Epidermal melanocyte (primary cell): Measurements from ENCODE around the gene BPI.
"Not testable (repeated sequence)": the region's sequence is repeated elsewhere in the genome, so short reads cannot be mapped to it uniquely, and the experiment has no call there.

ENCODE experiments used
- DNase-seq: peaks from one replicate; pipeline ENCODE4 v3.0.0; 2011; ENCODE audit warnings: low spot score; ENCODE audit not compliant: insufficient read length

The BPI gene

GRCh38 chr20:38334016-38334415, 30.1 kb downstream of the BPI start:
- DNase-seq: no peak

- peak; percentile 44 for DNase-seq
Observed at GRCh38 chr20:38336726-38337125, 32.8 kb downstream of the BPI start.

- DNase-seq: no peak
Observed at GRCh38 chr20:38337561-38338140, 33.7 kb downstream of the BPI start.

DNA sequence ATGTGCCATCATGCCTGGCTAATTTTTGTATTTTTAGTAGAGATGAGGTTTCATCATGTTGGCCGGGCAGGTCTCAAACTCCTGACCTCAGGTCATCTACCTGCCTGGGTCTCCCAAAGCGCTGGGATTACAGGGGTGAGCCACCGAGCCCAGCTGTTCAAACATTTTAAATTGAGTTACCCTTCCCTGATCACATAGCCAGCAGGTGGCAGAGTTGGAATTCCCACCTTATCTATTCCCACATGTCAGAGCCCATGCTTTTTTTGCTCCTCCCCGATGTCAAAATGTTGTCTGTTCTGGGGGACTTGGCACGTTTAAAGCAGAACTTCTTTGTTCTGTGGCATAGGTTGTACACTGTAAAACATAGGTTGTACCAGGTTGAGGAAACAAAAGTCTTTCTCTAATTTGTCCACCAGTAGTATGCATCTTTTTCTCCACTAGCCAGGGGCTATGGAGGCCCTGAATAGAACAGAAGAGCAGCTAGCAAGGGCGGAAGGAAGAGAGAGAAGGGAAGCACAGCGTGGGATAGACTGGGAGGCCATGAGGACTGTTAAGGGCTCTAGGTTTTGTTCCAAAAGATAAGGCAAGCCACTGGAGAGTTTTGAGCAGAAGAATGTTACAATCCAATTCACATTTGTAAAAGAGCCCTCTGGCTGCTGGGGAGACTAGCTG, 35.0 kb downstream of the BPI start:
- no peak for DNase-seq

- not testable (repeated sequence) for DNase-seq
Observed at GRCh38 chr20:38339521-38339896, 35.6 kb downstream of the BPI start.

DNA sequence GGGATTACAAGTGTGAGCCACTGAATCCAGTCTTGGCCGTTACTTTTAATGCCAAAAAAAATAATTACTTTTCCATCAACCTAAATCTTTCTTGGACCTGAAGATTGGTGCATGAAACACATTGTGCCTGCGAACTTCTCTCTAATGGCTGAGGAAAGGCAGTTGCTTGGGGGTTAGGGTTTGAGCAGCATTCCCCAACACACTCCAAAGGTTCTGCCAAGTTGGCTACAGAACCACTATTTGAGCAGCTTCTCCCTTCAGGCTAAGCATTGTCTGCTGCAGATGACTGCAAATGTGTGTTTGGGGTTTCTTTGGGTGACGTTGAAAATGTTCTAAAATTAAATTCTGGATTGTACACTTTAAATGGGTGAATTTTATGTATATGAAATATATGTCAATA, 36.0 kb downstream of the BPI start:
- DNase-seq: no peak

DNA sequence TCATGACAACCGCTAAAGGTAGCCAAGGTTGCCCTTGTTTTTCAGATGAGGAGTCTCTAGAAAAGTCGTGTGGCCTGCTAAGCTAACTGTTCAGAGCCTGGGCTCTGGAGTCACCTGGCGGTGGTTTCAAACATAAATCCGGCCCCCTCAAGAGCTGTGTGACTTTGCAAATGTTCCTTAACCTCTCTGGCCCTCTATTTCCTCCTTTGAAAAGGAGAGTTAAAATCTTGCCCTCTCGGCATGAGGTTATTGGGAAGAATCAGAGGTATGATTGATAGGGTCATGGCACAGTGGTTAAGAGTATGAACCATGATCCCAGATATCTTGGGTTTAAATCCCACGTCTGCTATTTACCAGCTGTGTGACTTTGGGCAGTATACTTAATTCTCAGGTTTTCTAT, 36.7 kb downstream of the BPI start:
- no peak for DNase-seq

GRCh38 chr20:38342216-38342615, 38.3 kb downstream of the BPI start:
- DNase-seq: no peak

GRCh38 chr20:38342713-38343310, 38.9 kb downstream of the BPI start:
- DNase-seq: no peak

DNA sequence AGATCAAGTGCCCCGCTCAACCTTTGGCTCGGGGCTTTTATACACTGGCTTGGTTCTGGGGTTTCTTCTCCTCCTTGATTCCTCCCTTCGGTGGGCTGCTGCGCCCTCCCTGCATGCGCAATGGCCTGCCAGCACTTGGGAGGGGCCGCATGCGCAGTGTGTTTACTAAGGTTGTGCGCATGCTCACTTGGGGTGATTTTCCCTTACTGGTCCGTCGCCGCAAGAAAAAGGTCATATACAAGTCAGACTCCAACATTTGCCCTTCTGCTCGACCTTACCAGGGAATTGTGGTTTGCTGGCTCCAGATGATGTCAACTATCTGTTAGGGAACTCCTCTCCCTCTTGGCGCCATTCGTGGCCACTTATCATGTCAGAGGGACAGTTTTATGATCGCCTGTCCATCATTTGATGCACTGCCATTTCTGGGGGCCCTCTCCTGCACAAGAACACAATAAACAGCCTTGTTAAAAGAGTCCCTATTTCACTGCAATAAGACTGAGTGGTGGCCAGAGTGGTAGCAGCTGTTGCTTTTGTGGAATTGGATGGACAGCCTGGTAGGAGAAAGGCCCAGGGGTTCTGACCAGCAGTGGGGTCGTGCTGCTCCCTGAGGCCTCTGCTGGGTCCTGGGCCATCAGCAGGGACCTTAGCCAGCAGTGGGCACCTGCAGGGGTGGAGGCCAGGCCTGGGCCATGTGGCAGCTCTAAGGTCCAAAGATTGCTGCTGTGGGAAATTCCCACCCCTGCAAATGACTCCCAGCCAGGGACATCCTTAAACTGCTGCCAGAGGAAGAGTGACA, 39.6 kb downstream of the BPI start:
- DNase-seq: no peak

GRCh38 chr20:38344107-38344701, 40.2 kb downstream of the BPI start:
- no peak for DNase-seq

DNA sequence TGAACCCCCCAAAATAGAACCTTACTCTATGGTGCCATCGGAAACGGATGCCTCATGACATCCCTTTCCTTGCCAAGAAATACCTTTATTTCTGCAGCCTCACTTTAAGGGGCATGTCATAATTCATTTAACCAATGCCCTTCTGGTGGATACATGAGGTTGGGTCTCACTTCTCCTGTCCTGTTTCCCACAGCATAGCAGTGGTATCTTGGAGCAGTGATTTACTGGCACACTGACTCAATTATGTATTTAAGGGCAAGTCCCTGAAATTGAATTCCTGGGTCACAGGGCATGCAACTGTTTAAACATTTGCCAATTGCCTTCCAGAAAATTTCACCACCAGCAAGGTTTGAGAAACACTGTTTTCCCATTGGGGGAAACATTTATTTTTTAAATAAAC, 41.7 kb downstream of the BPI start:
- no peak for DNase-seq

DNA sequence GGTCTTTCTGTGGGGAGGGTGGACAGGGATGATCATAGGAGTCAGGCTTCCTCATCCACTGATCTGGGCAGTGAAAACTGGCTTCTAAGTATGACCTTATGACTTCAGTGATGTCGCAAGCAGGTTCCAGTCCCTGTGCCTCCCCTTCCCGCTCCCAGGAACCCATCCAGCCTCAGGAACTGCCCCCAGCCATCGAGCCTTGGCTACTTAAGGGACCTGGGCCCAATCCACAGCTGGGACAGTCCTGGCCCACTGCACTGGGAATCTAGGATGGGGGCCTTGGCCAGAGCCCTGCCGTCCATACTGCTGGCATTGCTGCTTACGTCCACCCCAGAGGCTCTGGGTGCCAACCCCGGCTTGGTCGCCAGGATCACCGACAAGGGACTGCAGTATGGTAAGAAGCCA, 42.3 kb downstream of the BPI start, which contains the start of gene LBP:
TSS of gene LBP (plus strand) at position 236 of the 405 bp plus-strand sequence. CDS start at position 271, 35 bp downstream.
- DNase-seq: no peak

- DNase-seq: no peak
Observed at GRCh38 chr20:38346741-38347140, 42.8 kb downstream of the BPI start.

DNA sequence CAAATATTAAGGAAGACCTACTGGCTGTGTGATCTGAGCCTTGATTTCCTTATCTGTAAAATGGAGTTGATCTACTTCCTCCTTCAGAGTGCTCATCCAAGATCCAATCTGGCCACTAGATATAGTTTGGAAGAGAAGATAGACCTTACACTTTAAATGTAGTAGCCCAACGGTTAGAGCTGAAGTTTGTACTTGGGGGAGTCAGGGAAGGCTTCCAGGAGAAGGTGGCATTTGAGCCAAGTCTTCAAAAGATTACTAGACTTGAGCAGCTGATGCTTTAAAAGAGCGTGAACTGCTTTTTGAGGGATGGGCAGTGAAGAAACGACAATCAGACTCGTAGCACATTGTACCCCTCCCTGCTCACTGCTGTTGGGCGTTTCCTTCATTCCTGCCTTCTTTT, 45.9 kb downstream of the BPI start:
- no peak for DNase-seq

- no peak for DNase-seq
Observed at GRCh38 chr20:38350879-38351775, 47.2 kb downstream of the BPI start.

DNA sequence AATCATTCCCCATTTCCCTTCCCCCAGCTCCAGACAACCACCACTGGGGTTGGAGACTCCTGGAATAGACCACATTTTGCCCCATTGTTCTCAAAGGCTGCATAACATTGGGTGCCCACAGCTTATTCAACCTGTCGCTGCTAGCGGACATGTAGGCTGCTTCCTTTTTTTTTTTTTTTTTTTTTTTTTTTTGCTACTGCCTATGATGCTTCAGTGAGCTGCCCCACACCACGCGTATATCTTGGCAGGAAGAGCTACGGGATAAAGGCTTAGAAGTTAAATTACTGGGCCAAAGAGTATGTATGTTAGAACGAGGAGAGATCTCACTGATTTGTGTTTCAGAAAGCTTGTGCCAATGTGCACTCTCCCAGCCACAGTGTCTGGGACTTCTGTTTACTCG, 49.4 kb downstream of the BPI start:
- no peak for DNase-seq

DNA sequence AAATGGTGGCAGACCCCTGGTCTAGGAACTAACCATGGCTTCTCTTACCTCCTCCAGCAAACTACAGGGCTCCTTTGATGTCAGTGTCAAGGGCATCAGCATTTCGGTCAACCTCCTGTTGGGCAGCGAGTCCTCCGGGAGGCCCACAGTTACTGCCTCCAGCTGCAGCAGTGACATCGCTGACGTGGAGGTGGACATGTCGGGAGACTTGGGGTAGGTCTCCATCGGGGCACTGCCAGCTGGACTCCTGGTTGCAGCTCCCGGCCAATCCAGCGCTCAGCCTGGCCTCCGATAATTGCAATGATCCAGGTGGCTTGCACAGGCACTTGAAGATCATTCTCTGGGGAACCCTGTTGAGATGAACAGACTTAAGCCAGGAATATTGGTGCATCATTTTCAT, 50.3 kb downstream of the BPI start:
- DNase-seq: no peak

GRCh38 chr20:38355161-38356012, 51.4 kb downstream of the BPI start:
- no peak for DNase-seq
